Measurements from ENCODE around the gene DMD. TPM values are rescaled to one million over a fixed set of nuclear protein-coding genes. Genes with fewer than 3 reads are reported as not detected.

DMD gene
- total and polyA plus RNA-seq, 12 donors, result 28.5 to 228 (median 168) TPM

- WGBS, 2 donors, result 31 to 51% methylated on average over 4 of the region's 4 CpGs
- TF ChIP-seq CTCF (IDR thresholded peaks at IDR 0.05), result no peak
- H3K27me3 ChIP-seq, result peaks cover 0 to 9% (median 0%) of the 10 kb centered on the region in 7 donors
- intact Hi-C loops (cut with DNase I), result loop anchor here in 1 of 10 donors (10.0 kb wide), 1 partner anchor 152 kb away; no protein-coding TSS in a partner anchor
- H3K4me1 ChIP-seq, result peaks cover 0 to 32% (median 2%) of the 10 kb centered on the region in 9 donors
- ATAC-seq (no peak), DNase-seq (no peak)
- no peaks in the 10 kb centered on the region for H3K36me3 ChIP-seq
- no peaks in the 10 kb centered on the region for H3K9me3 ChIP-seq
- H3K27ac ChIP-seq, result peak overlapping the region in 4 of 10 donors; percentile 50 to 60 (median 54)
- no peak overlapping the region for H3K4me3 ChIP-seq
Observed at GRCh38 chrX:31272472-31272775, 1938.9 kb downstream of the DMD start.

- DNase-seq (no peak), ATAC-seq (peak in 4 of 8 donors; percentile 47 to 82 (median 72))
- no peaks in the 10 kb centered on the region for H3K36me3 ChIP-seq
- H3K4me3 ChIP-seq, result no peak overlapping the region
- WGBS, 2 donors, result 60 to 71% methylated on average over 7 of the region's 7 CpGs
- H3K9me3 ChIP-seq, result no peaks in the 10 kb centered on the region
- TF ChIP-seq CTCF (IDR thresholded peaks at IDR 0.05), result no peak
- intact Hi-C loops (cut with DNase I), result loop anchor here in 1 of 10 donors (10.0 kb wide), 1 partner anchor 153 kb away; no protein-coding TSS in a partner anchor
- H3K4me1 ChIP-seq, result peaks cover 0 to 32% (median 5%) of the 10 kb centered on the region in 9 donors
- H3K27ac ChIP-seq, result peak overlapping the region in 4 of 10 donors; percentile 50 to 60 (median 54)
- peaks cover 0 to 14% (median 0%) of the 10 kb centered on the region in 7 donors for H3K27me3 ChIP-seq
Observed at GRCh38 chrX:31271615-31272471, 1939.5 kb downstream of the DMD start.

GRCh38 chrX:31269914-31270313 is 1941.4 kb downstream of the DMD start:
- Histone ChIP-seq H3K4me1 (peaks cover 0 to 32% (median 5%) of the 10 kb centered on the region in 9 donors), H3K4me3 (no peak overlapping the region), H3K9me3 (no peaks in the 10 kb centered on the region), H3K27me3 (peaks cover 0 to 29% (median 0%) of the 10 kb centered on the region in 7 donors), H3K36me3 (no peaks in the 10 kb centered on the region), H3K27ac (no peak overlapping the region)
- TF ChIP-seq CTCF (IDR thresholded peaks at IDR 0.05), result no peak
- intact Hi-C loops (cut with DNase I), result loop anchor here in 3 of 10 donors (10.0 kb wide), 2 partner anchors 55 to 155 kb away; no protein-coding TSS in a partner anchor
- 80 to 94% methylated on average over 3 of the region's 3 CpGs for WGBS, 2 donors
- ATAC-seq (no peak), DNase-seq (no peak)

- Histone ChIP-seq H3K4me1 (peaks cover 0 to 22% (median 5%) of the 10 kb centered on the region in 9 donors), H3K9me3 (no peaks in the 10 kb centered on the region), H3K27ac (no peak overlapping the region), H3K36me3 (no peaks in the 10 kb centered on the region), H3K4me3 (no peak overlapping the region), H3K27me3 (peaks cover 0 to 41% (median 0%) of the 10 kb centered on the region in 7 donors)
- WGBS, 2 donors, result 39 to 50% methylated on average over 4 of the region's 4 CpGs
- peak in 3 of 9 donors; percentile 13 to 24 (median 24) for TF ChIP-seq CTCF (IDR thresholded peaks at IDR 0.05)
- intact Hi-C loops (cut with DNase I), result loop anchor here in 2 of 10 donors (10.0 kb wide), 1 partner anchor 54 kb away; no protein-coding TSS in a partner anchor
- ATAC-seq (peak in 3 of 8 donors; percentile 41 to 55 (median 46)), DNase-seq (no peak)
Observed at GRCh38 chrX:31268359-31268758, 1943.0 kb downstream of the DMD start.
